Nephron (organoid): Measurements from ENCODE around the gene KIF5B.
"Not testable (repeated sequence)": the region's sequence is repeated elsewhere in the genome, so short reads cannot be mapped to it uniquely, and the experiment has no call there.

Source experiments
- H3K27ac Mint-ChIP-seq, 3 experiments: 2 replicates each; pipeline ENCODE4 v1.8.0; 2020; ENCODE audit warnings: mixed read lengths in 3 of 3, mild to moderate bottlenecking in 2 of 3, moderate library complexity in 1 of 3
- H3K27me3 Mint-ChIP-seq: 2 replicates; pipeline ENCODE4 v1.8.0; 2021; ENCODE audit warnings: low read depth, mild to moderate bottlenecking, moderate library complexity, mixed read lengths
- H3K36me3 Mint-ChIP-seq: 2 replicates; pipeline ENCODE4 v1.8.0; 2020; ENCODE audit warnings: low read depth, mixed read lengths
- H3K4me1 Mint-ChIP-seq: 2 replicates; pipeline ENCODE4 v1.8.0; 2020; ENCODE audit warnings: mixed read lengths
- H3K4me3 Mint-ChIP-seq, 3 experiments: 2 replicates each; pipeline ENCODE4 v1.8.0; 2020; ENCODE audit warnings: mild to moderate bottlenecking in 3 of 3, mixed read lengths in 3 of 3, moderate library complexity in 2 of 3
- H3K9me3 Mint-ChIP-seq: 2 replicates; pipeline ENCODE4 v1.8.0; 2020; ENCODE audit warnings: mixed read lengths
- TF ChIP-seq, protein P1 (sequence below), 3 experiments: fragments of 200-600 bp; sonication (generic); IDR thresholded peaks; one replicate each; pipeline ENCODE4 v1.5.0; 2021; ENCODE audit warnings: antibody characterized with exemption in 3 of 3; ENCODE audit not compliant: unreplicated experiment in 3 of 3

Gene KIF5B

DNA sequence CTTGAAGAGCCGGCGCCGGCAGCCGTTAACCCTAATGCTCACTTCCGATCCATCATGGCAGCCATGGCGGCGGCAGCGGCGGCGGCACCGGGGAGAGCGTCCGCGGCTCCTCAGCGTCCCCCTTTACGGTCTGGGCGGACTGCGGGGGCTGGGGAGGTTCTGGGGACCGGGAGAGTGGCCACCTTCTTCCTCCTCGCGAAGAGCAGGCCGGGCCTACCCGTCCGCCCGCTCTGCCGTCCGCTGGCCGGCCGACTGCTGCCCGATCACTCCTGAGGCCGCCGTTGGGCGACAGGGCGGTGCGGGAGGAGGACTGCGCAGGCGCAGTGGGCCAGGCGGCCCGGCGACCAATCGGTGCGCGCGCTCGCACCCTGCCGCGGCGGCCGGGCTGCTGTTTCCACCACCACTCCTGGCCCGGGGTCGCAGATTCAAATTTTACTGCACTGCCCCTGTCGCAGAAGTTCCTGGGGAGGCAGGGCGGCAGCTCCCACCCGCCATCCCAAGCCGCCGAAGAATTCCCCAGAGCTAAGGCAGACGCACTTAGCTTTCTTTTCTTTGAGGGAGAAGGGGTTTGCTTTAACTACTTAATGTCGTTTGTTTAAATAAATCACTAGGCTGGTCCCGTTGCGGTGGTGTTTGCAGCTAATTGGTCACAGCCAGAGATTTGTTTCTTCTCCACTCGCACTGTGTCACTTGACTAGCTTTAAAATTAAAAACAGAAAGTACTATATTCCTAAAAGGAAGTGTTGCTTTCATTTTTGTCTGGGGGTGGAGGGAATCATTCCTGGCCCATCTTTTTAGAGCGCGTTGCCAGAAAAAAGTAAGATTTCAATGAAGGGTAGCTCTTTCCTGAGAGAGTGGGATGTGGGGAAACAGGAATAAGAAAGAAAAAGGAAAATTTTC is at the start of gene KIF5B:
KIF5B (minus strand) TSS at position 290 of the 900 bp plus-strand sequence. CDS start 452 bp downstream, outside the sequence.
- H3K36me3 Mint-ChIP-seq = no peaks in the 10 kb centered on the region
- H3K9me3 Mint-ChIP-seq = no peaks in the 10 kb centered on the region
- peaks cover 35% of the 10 kb centered on the region for H3K4me1 Mint-ChIP-seq
- H3K27me3 Mint-ChIP-seq = no peaks in the 10 kb centered on the region
- TF ChIP-seq, protein P1, sequence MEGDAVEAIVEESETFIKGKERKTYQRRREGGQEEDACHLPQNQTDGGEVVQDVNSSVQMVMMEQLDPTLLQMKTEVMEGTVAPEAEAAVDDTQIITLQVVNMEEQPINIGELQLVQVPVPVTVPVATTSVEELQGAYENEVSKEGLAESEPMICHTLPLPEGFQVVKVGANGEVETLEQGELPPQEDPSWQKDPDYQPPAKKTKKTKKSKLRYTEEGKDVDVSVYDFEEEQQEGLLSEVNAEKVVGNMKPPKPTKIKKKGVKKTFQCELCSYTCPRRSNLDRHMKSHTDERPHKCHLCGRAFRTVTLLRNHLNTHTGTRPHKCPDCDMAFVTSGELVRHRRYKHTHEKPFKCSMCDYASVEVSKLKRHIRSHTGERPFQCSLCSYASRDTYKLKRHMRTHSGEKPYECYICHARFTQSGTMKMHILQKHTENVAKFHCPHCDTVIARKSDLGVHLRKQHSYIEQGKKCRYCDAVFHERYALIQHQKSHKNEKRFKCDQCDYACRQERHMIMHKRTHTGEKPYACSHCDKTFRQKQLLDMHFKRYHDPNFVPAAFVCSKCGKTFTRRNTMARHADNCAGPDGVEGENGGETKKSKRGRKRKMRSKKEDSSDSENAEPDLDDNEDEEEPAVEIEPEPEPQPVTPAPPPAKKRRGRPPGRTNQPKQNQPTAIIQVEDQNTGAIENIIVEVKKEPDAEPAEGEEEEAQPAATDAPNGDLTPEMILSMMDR (IDR thresholded peaks at IDR 0.05; ENCODE audit: unreplicated experiment in 3 of 3) = no peak
- H3K27ac Mint-ChIP-seq = peak within 1 kb of the TSS; percentile 93 to 99 (median 95)
- H3K4me3 Mint-ChIP-seq = peak within 1 kb of the TSS; percentile 98 to 99 (median 99)

DNA sequence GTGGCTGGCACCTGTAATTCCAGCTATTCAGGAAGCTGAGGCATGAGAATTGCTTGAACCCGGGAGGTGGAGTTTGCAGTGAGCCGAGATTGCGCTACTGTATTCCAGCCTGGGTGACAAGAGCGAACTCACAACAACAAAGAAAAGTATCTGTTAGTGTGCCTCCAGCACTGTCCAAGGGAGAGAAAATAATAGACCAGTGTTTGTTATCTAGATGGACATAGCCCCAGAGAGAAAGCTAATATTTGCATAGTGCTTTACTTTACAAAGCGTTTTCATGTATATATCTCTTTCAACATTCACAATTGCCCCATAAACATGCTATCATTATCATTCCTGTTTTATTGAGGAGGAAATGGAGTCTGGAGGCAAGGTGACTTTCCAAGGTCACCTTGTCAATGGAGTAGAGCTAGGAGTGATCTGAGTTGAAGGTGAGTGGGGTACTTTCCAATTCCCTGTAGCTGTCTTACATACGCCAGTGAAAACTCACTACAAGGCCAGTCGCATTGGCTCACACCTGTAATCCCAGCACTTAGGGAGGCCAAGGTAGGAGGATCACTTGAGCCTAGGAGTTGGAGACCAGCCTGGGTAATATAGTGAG is 49.7 kb upstream of the KIF5B start:
- Mint-ChIP-seq H3K9me3 (peaks cover 5% of the 10 kb centered on the region), H3K4me3 (no peak overlapping the region), H3K27me3 (peaks cover 4% of the 10 kb centered on the region), H3K36me3 (no peaks in the 10 kb centered on the region), H3K4me1 (peaks cover 14% of the 10 kb centered on the region), H3K27ac (no peak overlapping the region)
- TF ChIP-seq, protein P1 (IDR thresholded peaks at IDR 0.05; ENCODE audit: unreplicated experiment in 3 of 3) = no peak

DNA sequence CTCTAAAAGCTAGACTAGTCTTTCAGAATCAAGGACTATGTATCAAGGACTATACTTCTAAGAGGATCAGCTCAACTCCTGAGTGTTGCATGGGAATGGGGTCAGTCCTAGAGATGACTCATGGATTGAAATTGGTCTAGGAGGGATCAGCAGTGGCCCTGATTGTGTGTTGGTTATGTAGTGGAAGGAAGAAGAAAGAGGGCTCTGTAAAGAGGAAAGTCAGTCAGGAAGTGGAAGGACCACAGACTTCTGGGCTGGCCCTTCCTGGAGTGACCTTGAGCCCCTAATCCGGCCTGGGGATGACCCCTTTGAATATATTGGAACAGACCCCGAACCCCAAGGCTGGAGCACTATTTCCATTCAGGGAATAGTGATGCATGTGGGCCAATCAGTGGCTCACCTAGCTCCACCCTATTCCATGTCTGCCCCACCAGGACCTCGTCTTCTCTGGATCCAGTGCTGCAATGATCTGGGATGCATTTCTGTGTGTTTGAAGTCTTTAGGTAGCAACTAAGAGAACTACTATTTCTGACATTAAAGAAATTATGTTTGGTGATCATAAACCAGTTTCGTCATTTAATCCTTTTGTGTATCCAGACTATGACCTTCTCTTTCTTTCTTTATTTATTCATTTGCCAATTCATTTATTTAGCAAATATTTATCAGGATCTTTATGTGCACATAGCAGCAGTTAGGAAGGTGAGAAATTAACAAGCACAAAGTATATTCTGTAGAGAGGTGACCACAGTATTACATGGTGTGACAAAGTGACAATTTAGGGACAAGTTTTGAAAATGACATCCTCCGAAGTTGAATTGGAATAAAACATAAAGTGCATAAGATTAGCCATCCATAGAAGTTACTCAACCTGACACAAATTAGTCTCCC is 48.6 kb upstream of the KIF5B start:
- peaks cover 11% of the 10 kb centered on the region for H3K4me1 Mint-ChIP-seq
- no peaks in the 10 kb centered on the region for H3K36me3 Mint-ChIP-seq
- H3K9me3 Mint-ChIP-seq = peaks cover 5% of the 10 kb centered on the region
- H3K27me3 Mint-ChIP-seq = peaks cover 4% of the 10 kb centered on the region
- no peak overlapping the region for H3K27ac Mint-ChIP-seq
- H3K4me3 Mint-ChIP-seq = no peak overlapping the region
- TF ChIP-seq, protein P1 (IDR thresholded peaks at IDR 0.05; ENCODE audit: unreplicated experiment in 3 of 3) = no peak

DNA sequence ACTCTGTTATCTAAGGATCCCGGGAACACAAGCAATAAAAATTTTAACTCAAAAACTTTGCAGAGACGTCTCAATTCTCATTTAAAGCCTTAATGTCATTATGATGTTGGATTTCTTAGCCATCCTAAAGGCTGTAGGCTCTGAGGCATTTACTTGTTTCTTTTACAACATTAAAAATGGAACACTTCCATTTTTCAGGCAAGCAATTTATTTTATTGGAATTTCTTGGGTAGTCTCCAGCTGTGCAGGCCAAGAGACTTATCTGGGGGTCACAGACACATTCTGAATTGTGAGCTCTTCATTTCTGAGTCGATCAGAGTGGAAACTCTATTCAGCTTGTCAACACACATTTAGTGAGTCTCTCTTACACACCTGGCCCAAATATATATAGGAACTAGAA is 48.0 kb upstream of the KIF5B start:
- Mint-ChIP-seq H3K4me1 (peaks cover 11% of the 10 kb centered on the region), H3K4me3 (no peak overlapping the region), H3K36me3 (no peaks in the 10 kb centered on the region), H3K9me3 (peaks cover 10% of the 10 kb centered on the region), H3K27me3 (peaks cover 4% of the 10 kb centered on the region), H3K27ac (no peak overlapping the region)
- TF ChIP-seq, protein P1 (IDR thresholded peaks at IDR 0.05; ENCODE audit: unreplicated experiment in 3 of 3) = no peak

DNA sequence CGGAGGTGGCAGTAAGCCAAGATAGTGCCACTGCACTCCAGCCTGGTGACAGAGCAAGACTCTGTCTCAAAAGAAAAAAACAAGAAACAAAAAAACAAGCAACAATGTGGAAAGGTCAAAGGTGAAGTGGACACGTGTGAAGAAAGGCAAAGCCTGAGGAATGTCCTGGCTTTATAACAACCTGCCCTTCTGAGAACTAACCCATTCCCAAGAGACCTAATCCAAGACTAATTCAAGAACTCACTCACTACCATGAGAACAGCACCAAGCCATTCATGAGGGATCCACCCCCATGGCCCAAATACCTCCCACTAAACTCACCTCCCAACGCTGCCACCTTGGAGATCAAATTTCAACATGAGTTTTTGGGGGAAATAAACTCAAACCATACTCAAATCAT is 47.5 kb upstream of the KIF5B start:
- no peak overlapping the region for H3K4me3 Mint-ChIP-seq
- peaks cover 4% of the 10 kb centered on the region for H3K27me3 Mint-ChIP-seq
- H3K36me3 Mint-ChIP-seq = no peaks in the 10 kb centered on the region
- H3K27ac Mint-ChIP-seq = no peak overlapping the region
- TF ChIP-seq, protein P1 (IDR thresholded peaks at IDR 0.05; ENCODE audit: unreplicated experiment in 3 of 3) = no peak
- peaks cover 15% of the 10 kb centered on the region for H3K9me3 Mint-ChIP-seq
- peaks cover 11% of the 10 kb centered on the region for H3K4me1 Mint-ChIP-seq

DNA sequence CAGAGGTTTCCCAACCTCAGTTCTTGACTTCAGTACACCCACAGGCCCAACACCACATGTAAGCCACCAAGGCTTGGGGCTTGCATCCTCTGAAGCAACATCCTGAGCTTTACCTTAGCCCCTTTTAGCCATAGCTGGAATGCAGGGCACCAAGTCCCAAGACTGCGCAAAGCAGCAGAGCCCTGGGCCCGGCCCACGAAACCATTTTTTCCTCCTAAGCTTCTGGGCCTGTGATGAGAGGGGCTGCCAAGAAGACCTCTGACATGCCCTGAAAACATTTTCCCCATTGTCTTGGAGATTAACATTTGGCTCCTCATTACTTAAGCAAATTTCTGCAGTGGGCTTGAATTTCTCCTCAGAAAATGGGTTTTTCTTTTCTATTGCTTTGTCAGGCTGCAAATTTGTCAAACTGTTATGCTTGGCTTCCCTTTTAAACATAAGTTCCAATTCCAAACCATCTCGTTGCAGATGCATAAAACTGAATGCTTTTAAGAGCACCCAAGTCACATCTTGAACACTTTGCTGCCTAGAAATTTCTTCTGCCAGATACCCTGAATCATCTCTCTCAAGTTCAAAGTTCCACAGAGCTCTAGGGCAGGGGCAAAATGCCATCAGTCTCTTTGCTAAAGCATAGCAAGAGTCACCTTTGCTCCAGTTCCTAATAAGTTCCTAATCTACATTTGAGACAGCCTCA is 42.5 kb upstream of the KIF5B start:
- not testable (repeated sequence) for H3K27ac Mint-ChIP-seq, H3K4me1 Mint-ChIP-seq

More for the DNA sequence above, 42.5 kb upstream of the KIF5B start:
- H3K9me3 Mint-ChIP-seq = peaks cover 17% of the 10 kb centered on the region
- not testable (repeated sequence) for H3K36me3 Mint-ChIP-seq, H3K27me3 Mint-ChIP-seq, H3K4me3 Mint-ChIP-seq
